Left colon (tissue), 2 donors: Measurements from ENCODE around the gene SUSD5. TPM values are rescaled to one million over a fixed set of nuclear protein-coding genes. Genes with fewer than 3 reads are reported as not detected.

ENCODE experiments used
- total RNA-seq, 2 donors: library from RNA; stranded (reverse); fragmentation: NEBNext Ultra II Directional; extraction: Animal tissue kit (Norgen Biotek cat#: 25700); gene quantifications; one replicate each; pipeline ENCODE4 v1.2.1, GENCODE V29; 2021
- donor health status: DM: no; HTN: no; CAD: no.
- donor health status: DM: yes; HTN: yes; CAD: no.

The SUSD5 gene
- total RNA-seq, 2 donors from 2014 or later: 0.37 to 0.89 TPM

Other genes starting within 250 kb of the SUSD5 start
- gene GLB1, start 121.7 kb downstream of the SUSD5 start, total RNA-seq: 10 to 100 TPM; 90.3 to 94.6 TPM
- gene TMPPE, start 121.7 kb downstream of the SUSD5 start, total RNA-seq: 10 to 100 TPM; 13.2 to 16.7 TPM
- gene CRTAP, start 104.8 kb downstream of the SUSD5 start, total RNA-seq: 100 to 1,000 TPM in 1 of 2 donors, 10 to 100 TPM in 1; 63.5 to 114 TPM
- gene FBXL2, start 58.6 kb upstream of the SUSD5 start, total RNA-seq: 1 to 10 TPM in 1 of 2 donors, under 1 TPM in 1; 0.46 to 1.6 TPM
- gene UBP1, start 221.6 kb upstream of the SUSD5 start, total RNA-seq: 10 to 100 TPM; 56.5 to 66.8 TPM